ENCODE measurements around the gene SLC26A5.

The SLC26A5 gene

DNA sequence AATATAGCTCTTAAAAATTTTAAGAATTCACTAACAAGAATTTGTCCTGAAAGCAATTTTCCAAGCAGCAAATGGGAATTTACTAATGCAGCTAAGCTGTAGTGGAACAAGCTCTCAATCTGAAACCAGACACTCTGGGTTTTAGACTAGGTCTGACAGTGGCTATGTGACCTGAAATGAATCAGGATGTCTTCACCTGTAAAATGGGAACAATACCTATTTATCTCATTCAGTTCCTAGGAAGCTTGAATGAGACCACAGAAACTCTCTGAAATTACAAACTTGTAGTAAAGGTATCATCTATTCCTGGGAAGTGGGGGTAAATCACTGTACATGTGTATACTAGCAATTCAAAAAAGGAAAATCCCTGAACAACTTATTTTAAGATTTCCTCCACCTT lies 102.7 kb downstream of the SLC26A5 start:
- TF ChIP-seq, protein P1, sequence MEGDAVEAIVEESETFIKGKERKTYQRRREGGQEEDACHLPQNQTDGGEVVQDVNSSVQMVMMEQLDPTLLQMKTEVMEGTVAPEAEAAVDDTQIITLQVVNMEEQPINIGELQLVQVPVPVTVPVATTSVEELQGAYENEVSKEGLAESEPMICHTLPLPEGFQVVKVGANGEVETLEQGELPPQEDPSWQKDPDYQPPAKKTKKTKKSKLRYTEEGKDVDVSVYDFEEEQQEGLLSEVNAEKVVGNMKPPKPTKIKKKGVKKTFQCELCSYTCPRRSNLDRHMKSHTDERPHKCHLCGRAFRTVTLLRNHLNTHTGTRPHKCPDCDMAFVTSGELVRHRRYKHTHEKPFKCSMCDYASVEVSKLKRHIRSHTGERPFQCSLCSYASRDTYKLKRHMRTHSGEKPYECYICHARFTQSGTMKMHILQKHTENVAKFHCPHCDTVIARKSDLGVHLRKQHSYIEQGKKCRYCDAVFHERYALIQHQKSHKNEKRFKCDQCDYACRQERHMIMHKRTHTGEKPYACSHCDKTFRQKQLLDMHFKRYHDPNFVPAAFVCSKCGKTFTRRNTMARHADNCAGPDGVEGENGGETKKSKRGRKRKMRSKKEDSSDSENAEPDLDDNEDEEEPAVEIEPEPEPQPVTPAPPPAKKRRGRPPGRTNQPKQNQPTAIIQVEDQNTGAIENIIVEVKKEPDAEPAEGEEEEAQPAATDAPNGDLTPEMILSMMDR (IDR thresholded peaks at IDR 0.05; ENCODE audit: low read depth, low read length, missing control alignments) = no peak
- peak overlapping the region; percentile 86 for H3K4me3 ChIP-seq (replicated peaks; ENCODE audit: low read depth, low read length)
- DNase-seq (ENCODE audit: extremely low read depth, low read depth) = no peak

DNA sequence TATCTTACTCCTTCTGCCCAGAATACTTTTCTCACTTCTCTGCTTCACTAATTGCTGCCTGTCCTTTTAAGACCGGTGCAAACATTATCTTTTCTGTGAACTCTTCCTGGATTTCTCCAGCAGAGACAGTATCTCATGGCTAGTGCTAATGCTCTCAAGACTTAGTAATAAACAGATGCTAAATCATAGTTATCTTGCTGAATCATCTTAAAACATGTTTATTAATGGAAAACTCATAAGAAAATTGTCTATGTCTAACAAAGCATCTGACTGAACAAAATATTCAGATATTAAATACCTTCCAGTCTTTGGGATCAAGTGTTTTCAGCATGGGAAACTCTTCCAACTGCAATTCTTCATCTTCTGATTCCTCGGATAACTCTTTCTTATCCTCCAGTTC lies 104.5 kb downstream of the SLC26A5 start:
- DNase-seq (ENCODE audit: extremely low read depth, low read depth) = no peak
- H3K4me3 ChIP-seq (replicated peaks; ENCODE audit: low read depth, low read length) = peak overlapping the region; percentile 6; the same call in 1 of the 2 replicates
- TF ChIP-seq, protein P1 (IDR thresholded peaks at IDR 0.05; ENCODE audit: low read depth, low read length, missing control alignments) = no peak

DNA sequence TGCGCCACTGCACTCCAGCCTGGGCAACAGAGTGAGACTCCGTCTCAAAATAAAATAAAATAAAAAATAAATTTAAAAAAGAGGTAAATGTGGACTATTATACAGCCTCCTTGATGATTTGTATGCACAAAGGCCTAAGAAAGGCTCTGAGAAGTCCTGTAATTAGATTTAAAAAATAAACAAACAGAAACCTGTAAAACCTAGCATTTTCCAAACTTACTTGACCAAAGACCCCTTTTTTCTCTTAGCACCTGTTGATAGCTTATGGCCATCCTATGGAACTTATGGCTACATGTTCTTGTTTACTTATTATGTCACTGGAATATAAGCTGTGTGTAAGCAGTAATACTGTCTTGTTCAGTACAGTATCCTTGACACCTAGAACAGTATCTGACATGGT lies 107.1 kb downstream of the SLC26A5 start:
- TF ChIP-seq, protein P1 (IDR thresholded peaks at IDR 0.05; ENCODE audit: low read depth, low read length, missing control alignments) = no peak
- H3K4me3 ChIP-seq (replicated peaks; ENCODE audit: low read depth, low read length) = no peak overlapping the region
- DNase-seq (ENCODE audit: extremely low read depth, low read depth) = no peak

DNA sequence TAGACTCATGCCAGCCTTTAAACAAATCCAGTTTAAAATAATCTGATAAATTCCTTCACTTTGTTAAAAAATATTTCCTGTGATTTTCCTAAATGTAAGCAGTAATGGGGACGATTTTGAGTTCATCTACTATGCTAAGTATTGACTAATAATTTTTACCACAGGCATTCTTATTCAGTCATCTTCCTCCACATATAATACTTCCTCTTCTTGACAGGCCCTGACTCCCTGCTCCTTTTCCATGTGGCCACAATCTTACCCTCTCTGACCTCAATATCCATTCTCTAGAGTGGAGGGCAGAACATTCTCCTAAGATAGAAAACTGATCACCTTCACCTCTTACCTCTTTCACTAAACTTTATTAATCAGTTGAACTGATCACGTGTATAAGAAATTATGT lies 109.2 kb downstream of the SLC26A5 start:
- TF ChIP-seq, protein P1 (IDR thresholded peaks at IDR 0.05; ENCODE audit: low read depth, low read length, missing control alignments) = no peak
- no peak for DNase-seq (ENCODE audit: extremely low read depth, low read depth)
- no peak overlapping the region for H3K4me3 ChIP-seq (replicated peaks; ENCODE audit: low read depth, low read length)

DNA sequence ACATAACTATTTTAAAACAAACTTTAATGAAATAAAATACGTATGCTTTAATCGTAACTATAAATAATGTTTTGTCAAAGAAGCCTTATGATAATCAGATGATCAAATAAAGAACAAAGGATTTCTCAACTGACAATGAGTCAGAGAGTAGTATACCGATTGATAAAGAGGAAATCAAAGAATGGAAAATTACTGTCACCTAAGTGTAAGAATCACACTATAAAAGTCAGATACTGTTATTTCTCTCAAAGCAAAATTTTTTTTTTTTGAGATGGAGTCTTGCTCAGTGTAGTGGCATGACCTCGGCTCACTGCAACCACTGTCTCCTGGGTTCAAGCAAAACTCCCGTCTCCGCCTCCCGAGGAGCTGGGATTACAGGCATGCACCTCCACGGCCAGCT lies 120.3 kb downstream of the SLC26A5 start:
- TF ChIP-seq, protein P1 (IDR thresholded peaks at IDR 0.05; ENCODE audit: low read depth, low read length, missing control alignments) = no peak
- no peak overlapping the region for H3K4me3 ChIP-seq (replicated peaks; ENCODE audit: low read depth, low read length)
- no peak for DNase-seq (ENCODE audit: extremely low read depth, low read depth)

Data from HFF-Myc (cell line).